GM13977 (cell line): ENCODE results near the gene CCDC177.

Experiments used
- DNase-seq: peaks from one replicate; pipeline ENCODE4 v3.0.0; 2012; ENCODE audit warnings: low spot score
- in situ Hi-C: fragments of 300-500 bp; cut with MboI; formaldehyde crosslinking; loops from one replicate; pipeline ENCODE4 v1.12.0; 2022; ENCODE audit warnings: low sequenced_read_pairs, low pct_unique_long_range_greater_than_20kb, mixed read lengths, inconsistent platforms; ENCODE audit not compliant: unreplicated experiment
- TF ChIP-seq, protein P1 (sequence below): IDR thresholded peaks from 2 replicates; pipeline ENCODE4 v1.5.1; 2012; ENCODE audit warnings: mild to moderate bottlenecking, control low read depth; ENCODE audit not compliant: insufficient read depth; ENCODE audit errors: extremely low read depth, missing control alignments

The CCDC177 gene

GRCh38 chr14:69529563-69529962 lies 45.1 kb downstream of the CCDC177 start:
- TF ChIP-seq, protein P1, sequence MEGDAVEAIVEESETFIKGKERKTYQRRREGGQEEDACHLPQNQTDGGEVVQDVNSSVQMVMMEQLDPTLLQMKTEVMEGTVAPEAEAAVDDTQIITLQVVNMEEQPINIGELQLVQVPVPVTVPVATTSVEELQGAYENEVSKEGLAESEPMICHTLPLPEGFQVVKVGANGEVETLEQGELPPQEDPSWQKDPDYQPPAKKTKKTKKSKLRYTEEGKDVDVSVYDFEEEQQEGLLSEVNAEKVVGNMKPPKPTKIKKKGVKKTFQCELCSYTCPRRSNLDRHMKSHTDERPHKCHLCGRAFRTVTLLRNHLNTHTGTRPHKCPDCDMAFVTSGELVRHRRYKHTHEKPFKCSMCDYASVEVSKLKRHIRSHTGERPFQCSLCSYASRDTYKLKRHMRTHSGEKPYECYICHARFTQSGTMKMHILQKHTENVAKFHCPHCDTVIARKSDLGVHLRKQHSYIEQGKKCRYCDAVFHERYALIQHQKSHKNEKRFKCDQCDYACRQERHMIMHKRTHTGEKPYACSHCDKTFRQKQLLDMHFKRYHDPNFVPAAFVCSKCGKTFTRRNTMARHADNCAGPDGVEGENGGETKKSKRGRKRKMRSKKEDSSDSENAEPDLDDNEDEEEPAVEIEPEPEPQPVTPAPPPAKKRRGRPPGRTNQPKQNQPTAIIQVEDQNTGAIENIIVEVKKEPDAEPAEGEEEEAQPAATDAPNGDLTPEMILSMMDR = no peak
- in situ Hi-C loops = no loop called here
- no peak for DNase-seq

GRCh38 chr14:69528930-69529329 lies 45.7 kb downstream of the CCDC177 start:
- TF ChIP-seq, protein P1 = no peak
- no peak for DNase-seq
- in situ Hi-C loops = no loop called here

GRCh38 chr14:69528143-69528542 lies 46.5 kb downstream of the CCDC177 start:
- no peak for DNase-seq
- TF ChIP-seq, protein P1 = no peak
- in situ Hi-C loops = no loop called here

DNA sequence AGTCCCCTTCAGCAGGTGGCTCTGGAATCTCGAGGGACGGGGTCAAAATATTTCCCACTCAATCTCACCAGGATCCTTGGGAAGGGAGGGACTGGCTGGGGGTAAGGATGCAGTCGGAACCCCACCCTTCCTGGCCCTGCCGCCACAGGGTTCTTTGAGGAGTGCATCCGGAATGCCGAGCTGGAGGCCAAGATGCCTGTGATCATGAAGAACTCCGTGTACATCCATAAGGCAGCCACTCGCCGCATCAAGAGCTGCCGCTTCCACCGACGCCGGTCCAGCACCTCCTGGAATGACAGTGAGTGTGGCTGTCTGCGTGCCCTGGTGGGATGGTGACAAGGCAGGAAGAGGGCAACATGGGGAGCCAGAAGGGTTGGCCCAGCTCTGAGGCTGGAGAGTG lies 47.0 kb downstream of the CCDC177 start:
- TF ChIP-seq, protein P1 = no peak
- DNase-seq = no peak
- in situ Hi-C loops = no loop called here

GRCh38 chr14:69525896-69526295 lies 48.8 kb downstream of the CCDC177 start:
- no peak for DNase-seq
- in situ Hi-C loops = no loop called here
- TF ChIP-seq, protein P1 = no peak

DNA sequence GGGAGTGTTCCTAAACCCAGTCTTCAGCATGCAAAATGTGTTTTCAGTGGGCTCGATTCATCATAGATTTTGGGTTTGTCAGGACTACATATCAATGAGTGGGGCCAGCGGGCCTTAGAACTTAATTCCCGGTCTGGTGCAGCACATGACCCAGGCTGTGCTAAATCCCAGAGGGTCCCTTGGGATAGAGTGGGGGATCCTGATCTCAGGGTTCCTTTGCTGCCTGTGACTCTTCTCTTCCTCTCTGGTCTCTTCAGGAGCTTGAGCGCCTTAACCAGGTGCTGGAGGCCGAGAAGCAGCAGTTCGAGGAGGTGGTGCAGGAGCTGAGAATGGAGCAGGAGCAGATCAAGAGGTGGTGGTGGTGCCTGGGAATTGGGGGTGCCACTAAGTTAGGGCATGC lies 52.6 kb downstream of the CCDC177 start:
- DNase-seq = no peak
- TF ChIP-seq, protein P1 = no peak
- in situ Hi-C loops = no loop called here
